GM18909 (cell line): Measurements from ENCODE around the gene PPP2R2C.

Experiments used
- ATAC-seq: cut with Tn5 transposase; IDR thresholded peaks from one replicate; pipeline ENCODE4 v1.9.1; 2021; ENCODE audit warnings: mild to moderate bottlenecking; ENCODE audit not compliant: unreplicated experiment, poor library complexity

Gene PPP2R2C

DNA sequence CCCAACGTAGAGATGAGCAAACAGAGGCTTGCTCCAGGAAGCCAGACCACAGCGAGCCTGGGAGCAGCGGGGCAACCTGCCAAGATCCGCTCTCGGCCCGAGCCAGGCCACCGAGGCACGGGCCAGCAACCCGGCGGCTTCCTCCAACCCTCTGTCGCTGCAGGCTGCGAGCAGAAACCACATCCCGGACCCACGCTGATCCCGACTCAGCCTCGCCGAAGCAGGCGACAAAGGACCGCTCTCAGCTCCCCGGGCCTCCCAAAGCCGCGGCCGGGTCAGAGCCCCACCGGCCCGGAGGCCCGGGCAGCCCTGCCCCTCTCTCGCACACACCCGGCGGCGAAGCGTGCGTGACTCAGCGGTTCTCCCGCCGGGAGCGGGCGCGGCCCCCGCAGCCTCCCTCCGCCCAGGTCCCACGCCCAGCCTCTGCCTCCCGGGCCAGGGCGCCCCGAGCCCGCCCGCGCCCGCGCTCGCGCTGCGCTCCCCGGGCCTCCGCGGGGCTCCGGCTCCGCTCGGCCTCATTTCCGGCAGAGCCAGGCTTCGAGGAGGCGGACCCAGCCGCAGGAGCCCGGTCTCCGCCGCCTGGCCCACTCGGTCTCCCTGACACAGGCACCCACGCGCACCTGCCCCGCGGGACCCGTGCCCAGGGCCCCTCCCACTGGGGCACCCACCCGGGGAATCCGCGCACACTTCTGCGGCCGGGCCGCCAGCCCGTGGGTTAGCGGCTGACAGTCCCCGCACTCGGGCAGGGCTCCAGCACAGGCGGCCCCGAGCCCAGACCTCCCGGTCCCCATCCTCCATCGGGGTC, 1.7 kb downstream of the PPP2R2C start:
- no peak for ATAC-seq

DNA sequence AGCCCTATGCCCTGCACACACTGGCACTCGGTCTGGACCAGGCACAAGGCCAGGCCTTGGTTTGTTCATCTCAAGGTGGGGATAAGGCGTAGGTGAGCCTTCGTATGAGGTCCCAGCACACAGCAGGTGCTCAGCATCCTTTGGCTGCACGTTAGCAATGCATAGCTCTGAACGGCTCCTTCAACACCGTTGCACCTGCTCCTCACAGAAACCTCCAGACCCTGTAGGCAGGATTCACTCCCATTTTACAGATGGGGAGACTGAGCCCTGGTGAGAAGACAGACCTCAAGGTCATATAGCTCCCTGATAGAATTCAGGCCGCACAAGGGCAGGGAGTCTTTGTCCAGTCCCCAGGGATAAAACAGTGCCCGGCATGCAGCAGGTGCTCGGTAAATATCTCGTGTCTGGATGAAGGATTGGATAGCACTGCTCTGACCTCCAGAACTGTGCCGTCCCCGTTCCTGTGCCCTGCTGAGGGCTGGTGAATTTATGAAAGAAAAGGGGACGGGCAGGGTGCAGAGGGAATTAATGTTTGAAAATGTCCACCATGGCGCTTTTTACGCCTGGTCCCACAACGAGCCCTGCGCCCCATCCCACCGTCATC, 2.4 kb downstream of the PPP2R2C start:
- ATAC-seq: no peak

DNA sequence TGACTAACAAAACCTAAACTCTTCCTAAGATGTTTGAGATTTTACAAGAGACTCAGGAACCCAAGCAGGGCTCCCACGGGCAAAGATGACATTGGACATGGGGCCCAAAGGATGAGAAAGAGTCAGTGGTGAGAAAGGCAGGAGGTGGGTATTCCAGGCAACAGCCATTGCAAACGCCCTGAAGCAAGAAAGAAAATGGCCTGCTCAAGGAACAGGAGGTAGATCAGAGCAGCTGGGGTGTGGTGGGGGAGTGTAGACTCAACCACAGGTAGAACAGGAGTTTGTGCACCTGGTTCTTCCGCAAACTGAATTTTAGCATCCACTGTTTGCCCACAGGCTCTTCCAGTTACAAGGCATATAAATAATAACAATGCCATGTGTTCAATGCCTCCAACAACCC, 3.3 kb downstream of the PPP2R2C start:
- ATAC-seq: no peak

DNA sequence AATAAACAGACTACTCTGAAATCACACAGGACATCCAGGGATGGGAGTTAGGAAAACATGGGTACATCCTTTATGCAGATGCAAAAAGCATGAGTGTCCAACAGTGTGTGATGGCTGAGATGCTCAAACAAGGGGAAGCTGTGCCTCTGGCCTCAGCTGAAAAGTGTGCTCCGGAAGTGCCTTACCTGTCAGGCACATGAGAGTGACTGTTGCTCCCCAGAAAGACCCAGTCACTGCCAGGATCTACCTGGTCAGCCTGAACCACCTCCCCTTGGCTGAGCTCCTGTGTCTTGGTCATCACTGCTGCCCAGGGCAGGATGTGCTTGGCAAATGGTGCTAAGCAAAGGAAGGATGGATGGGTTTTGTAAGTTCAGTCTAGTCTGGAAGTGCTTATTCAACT, 4.0 kb downstream of the PPP2R2C start:
- no peak for ATAC-seq

DNA sequence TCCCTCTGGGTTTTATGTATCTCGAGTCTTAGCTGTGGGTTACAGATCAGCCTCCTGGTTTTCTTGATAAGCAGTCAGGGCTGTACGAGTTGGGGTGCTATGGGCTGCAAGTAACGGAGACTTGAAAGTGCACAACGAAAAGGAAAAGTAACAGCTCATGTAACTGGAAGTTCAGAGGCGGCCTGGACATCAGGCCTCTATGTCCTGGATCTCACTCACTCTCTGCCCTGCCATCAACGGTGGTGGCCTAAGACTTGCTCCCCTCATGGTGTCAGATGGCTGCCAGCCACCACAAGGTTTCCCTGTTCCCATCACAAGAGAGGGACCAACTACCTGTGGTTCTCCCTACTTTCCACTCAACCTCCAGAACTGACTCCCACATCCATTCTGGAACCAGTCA, 4.8 kb downstream of the PPP2R2C start:
- ATAC-seq: no peak

GRCh38 chr4:6466756-6467381, 5.5 kb downstream of the PPP2R2C start:
- ATAC-seq: no peak

DNA sequence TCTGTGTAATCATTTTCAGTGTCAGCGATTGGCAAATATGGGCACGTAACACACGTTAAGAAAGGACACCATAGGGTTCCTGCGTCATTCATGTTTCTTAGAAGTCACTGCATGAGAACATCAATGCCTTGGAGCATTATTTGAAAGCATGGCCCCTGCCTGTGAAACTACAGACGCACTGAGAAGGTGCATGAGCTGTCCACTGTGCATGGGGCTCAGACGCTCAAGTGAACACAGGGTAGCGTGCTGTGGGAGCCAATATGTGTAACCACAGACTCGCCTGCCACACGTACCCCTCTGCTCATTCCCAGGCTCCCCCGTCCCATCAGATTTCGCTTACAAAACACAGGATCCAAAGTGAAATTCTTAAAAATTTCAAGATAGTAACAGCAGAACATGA, 6.5 kb downstream of the PPP2R2C start:
- no peak for ATAC-seq

- no peak for ATAC-seq
These were observed 7.4 kb downstream of the PPP2R2C start for GRCh38 chr4:6464842-6465588.

- ATAC-seq: no peak
These were observed 8.8 kb downstream of the PPP2R2C start for GRCh38 chr4:6463311-6464289.

- no peak for ATAC-seq
These were observed 10.9 kb downstream of the PPP2R2C start for GRCh38 chr4:6461301-6462165.

- ATAC-seq: no peak
These were observed 11.5 kb downstream of the PPP2R2C start for GRCh38 chr4:6460876-6461275.

- no peak for ATAC-seq
These were observed 13.9 kb downstream of the PPP2R2C start for GRCh38 chr4:6458528-6458927.

GRCh38 chr4:6456450-6456849, 16.0 kb downstream of the PPP2R2C start:
- no peak for ATAC-seq

DNA sequence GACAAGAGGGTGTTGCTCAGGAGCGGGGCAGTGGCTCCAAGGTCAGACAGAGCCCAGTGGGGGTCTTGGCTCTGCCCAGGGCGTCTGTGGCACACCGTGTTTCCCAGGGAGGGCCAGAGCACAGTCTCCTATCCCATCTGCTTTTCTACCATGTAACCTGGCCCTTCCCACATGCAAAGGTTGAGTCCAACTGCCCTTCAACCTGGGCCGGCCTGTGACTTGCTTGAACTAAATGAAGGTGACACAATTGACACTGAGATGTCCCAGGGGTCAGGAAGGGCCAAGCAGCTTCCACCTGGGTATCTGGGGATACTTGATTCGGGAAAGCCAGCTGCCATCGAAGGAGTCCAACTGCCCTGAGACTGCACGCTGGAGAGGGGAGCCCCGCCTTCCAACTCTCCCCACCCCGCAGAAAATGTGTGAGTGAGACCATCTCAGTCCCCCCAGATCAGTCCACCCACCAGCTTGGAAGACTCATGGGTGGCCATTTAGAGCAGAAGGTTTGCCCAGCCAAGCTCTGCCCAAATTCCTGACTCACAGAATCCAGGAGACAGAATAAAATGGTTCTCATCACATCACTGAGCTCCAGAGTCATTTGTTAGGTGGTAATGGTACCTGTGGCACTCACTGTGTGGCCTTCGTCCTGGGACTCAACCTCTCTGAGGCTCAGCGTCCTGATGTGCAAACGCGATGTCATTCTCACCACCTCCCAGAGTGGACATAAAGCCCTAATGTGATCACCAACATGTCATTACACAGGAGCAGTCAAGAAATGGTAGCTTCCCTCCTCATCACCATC, 18.1 kb downstream of the PPP2R2C start:
- ATAC-seq: no peak

- no peak for ATAC-seq
These were observed 18.8 kb downstream of the PPP2R2C start for GRCh38 chr4:6453688-6453990.

DNA sequence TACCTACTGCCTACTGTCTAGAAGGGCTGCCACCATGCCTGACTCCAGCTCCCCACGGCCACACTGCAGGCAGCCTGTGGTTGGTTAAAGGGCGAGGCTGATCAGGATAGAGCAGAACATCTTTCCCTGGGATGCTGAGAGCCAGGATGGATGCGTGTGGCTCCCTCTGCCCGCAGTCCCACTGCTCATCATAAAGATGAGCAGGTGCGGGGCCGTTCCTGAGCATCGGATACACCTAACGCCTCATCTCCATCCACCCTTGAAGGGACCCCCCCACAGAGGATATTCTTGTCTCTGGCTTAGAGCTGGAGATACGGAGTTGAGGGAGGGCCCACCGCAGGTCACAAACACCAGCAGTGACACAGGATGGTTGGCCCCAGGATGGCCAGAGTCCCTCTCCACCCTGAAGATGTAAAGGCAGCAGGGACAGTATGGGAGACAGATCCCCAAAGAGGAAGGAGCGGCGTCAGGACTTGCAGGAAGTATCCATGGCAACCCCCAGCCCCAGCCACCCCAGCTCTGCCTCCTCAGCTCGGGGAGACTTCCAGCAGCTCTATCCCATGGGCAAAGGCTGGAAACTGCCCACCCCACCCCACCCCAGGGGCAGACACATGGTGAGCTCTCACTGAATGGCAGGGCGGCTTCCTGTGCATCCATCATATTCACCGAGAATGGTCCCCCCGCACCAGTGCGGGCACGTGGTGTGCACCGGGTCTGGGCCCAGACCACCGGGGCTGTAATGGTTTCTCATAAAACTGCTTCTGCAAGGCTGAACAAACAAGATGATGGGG, 19.3 kb downstream of the PPP2R2C start:
- ATAC-seq: no peak

DNA sequence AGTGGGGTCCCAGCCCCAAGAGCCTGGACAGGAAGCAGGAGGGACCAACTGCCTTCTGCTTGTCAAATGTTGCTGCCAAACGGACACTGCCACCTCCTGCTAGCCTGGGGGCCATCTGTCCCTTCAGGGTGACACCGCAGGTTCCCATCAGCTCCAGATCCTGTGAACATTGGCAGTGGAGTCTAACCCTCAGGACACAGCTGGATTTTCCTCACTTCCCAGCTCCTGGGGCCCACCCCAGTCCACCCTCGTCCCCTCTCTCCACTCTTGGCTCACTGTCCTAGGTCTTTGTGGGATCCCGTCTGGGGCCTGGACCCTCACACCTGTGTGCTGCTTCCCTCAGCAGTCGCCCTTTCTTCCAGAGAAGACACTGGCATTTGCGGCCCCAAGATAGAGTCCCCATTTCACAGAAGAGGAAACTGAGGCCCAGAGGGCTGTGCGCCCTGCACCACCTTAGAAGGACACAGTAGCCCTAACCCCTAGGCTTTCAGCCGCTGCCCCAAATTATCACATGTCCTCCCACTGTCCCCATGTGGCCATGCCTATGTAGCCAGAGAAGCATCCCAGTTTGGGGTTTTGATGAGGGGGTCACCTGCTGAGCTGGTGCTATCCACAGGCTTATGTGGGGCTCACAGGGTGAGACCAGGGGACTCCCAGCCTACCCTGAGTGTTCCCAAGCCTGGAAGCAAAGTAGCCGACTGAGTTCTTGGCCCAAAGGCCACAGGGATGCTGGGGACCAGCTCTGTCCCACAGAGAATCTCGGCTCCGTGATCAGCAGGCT, 20.1 kb downstream of the PPP2R2C start:
- ATAC-seq: no peak
